OCI-LY1 (cell line): Measurements from ENCODE around the gene LAMTOR2.

Experiments used
- CTCF ChIP-seq: fragments of 200-600 bp; sonication (generic), shearing (Covaris generic); IDR thresholded peaks from 2 replicates; pipeline ENCODE4 v1.5.1; 2017; ENCODE audit warnings: mild to moderate bottlenecking, antibody characterized with exemption, low read length, moderate library complexity, mixed read lengths
- EZH2 ChIP-seq: fragments of 200-600 bp; sonication (generic), shearing (Covaris generic); IDR thresholded peaks from 2 replicates; pipeline ENCODE4 v1.8.0; 2017; ENCODE audit warnings: borderline replicate concordance, mixed run types, mild to moderate bottlenecking, antibody characterized with exemption, low read length, moderate library complexity, mixed read lengths

GRCh38 chr1:156081917-156082308 lies 27.3 kb downstream of the LAMTOR2 start:
- TF ChIP-seq EZH2 (no peak), CTCF (no peak)
